Ascending aorta (tissue), 2 donors: Measurements from ENCODE around the gene ARHGEF12. TPM values are rescaled to one million over a fixed set of nuclear protein-coding genes. Genes with fewer than 3 reads are reported as not detected.

ENCODE experiments used
- DNase-seq, 2 donors: peaks; one replicate each; pipeline ENCODE4 v3.0.0-alpha.2; 2019; ENCODE audit warnings: low spot score in 2 of 2
- H3K27ac ChIP-seq, 2 donors: fragments of 200-600 bp; sonication (generic); one replicate each; pipeline ENCODE4 v1.5.1; 2016 to 2017; ENCODE audit warnings: mild to moderate bottlenecking in 1 of 2
- H3K27me3 ChIP-seq: fragments of 200-600 bp; sonication (generic); one replicate; pipeline ENCODE4 v1.5.1; 2017
- H3K36me3 ChIP-seq, 2 donors: fragments of 200-600 bp; sonication (generic); one replicate each; pipeline ENCODE4 v1.5.1; 2016
- H3K4me1 ChIP-seq, 2 donors: fragments of 200-600 bp; sonication (generic); one replicate each; pipeline ENCODE4 v1.5.1; 2016 to 2017; ENCODE audit warnings: mild to moderate bottlenecking in 1 of 2
- H3K4me3 ChIP-seq, 2 donors: fragments of 200-600 bp; sonication (generic); one replicate each; pipeline ENCODE4 v1.5.1; 2016 to 2017; ENCODE audit warnings: mild to moderate bottlenecking in 1 of 2
- H3K9me3 ChIP-seq, 2 donors: fragments of 200-600 bp; sonication (generic); one replicate each; pipeline ENCODE4 v1.5.1; 2016
- intact Hi-C: fragments of 100-400 bp; cut with DNase I; formaldehyde crosslinking; loops from one replicate; pipeline ENCODE4 v1.15.1; 2023
- total RNA-seq: library from RNA; depleted of rRNA; stranded (reverse); fragments of >200 nt; gene quantifications from one replicate; pipeline ENCODE4 v1.1.0, GENCODE V29; 2016
- TF ChIP-seq, protein P1 (sequence below), 3 experiments: fragments of 200-600 bp in 2 of 3; fragments of 450-650 bp in 1 of 3; sonication (generic) in 2 of 3; IDR thresholded peaks; one replicate each; pipeline ENCODE4 v1.5.1; 2016 to 2019; ENCODE audit warnings: antibody characterized with exemption in 3 of 3, mild to moderate bottlenecking in 1 of 3, moderate library complexity in 1 of 3

The ARHGEF12 gene
- total RNA-seq, 1 donor from 2014 or later: 65.9 TPM

DNA sequence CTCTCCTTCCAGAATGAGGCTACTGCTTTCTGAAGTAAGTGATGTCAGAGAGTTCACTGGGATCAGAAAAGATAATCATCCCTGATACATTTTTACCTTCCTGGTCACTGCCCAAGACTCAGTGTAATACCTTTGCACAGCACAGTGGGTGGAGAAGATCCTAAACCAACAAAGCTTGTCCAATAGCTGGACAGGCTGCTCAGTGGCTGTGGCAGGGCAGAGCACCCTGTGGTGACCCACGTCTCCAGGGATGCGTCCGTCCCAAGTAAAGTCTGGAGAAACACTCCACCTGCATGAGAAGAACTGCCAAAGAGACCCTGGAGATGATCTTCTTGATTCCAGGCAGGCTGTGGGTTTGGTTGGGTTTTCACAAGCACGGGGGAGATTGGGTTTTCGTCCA lies 42.1 kb upstream of the ARHGEF12 start:
- Histone ChIP-seq H3K9me3 (no peaks in the 10 kb centered on the region), H3K27me3 (no peaks in the 10 kb centered on the region), H3K4me1 (no peaks in the 10 kb centered on the region), H3K36me3 (no peaks in the 10 kb centered on the region), H3K27ac (no peak overlapping the region), H3K4me3 (no peak overlapping the region)
- TF ChIP-seq, protein P1, sequence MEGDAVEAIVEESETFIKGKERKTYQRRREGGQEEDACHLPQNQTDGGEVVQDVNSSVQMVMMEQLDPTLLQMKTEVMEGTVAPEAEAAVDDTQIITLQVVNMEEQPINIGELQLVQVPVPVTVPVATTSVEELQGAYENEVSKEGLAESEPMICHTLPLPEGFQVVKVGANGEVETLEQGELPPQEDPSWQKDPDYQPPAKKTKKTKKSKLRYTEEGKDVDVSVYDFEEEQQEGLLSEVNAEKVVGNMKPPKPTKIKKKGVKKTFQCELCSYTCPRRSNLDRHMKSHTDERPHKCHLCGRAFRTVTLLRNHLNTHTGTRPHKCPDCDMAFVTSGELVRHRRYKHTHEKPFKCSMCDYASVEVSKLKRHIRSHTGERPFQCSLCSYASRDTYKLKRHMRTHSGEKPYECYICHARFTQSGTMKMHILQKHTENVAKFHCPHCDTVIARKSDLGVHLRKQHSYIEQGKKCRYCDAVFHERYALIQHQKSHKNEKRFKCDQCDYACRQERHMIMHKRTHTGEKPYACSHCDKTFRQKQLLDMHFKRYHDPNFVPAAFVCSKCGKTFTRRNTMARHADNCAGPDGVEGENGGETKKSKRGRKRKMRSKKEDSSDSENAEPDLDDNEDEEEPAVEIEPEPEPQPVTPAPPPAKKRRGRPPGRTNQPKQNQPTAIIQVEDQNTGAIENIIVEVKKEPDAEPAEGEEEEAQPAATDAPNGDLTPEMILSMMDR (IDR thresholded peaks at IDR 0.05): no peak
- intact Hi-C loops: no loop called here
- DNase-seq: no peak

DNA sequence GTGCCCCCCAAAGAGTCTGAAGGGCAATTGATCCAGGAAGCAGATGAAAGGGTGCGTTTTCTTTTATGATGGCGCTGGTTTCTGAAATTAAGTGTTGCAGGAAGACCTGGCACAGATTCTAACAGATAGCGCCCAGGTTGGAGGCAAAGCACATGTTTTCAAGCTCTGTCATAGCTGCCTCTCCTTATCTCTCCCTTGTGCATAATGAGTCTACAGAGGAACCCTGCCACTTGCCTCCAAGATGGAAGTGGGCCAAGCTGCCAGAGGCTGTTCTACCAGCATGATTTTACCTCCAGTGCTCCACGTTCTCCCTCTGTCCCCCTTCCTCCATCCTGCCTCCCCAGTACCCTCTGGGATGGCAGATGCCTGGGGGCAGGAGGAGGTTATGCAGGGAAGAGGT lies 41.1 kb upstream of the ARHGEF12 start:
- DNase-seq: no peak
- no peak overlapping the region for H3K4me3 ChIP-seq
- intact Hi-C loops: no loop called here
- H3K4me1 ChIP-seq: no peaks in the 10 kb centered on the region
- no peak overlapping the region for H3K27ac ChIP-seq
- H3K36me3 ChIP-seq: no peaks in the 10 kb centered on the region
- TF ChIP-seq, protein P1 (IDR thresholded peaks at IDR 0.05): no peak
- H3K9me3 ChIP-seq: no peaks in the 10 kb centered on the region
- H3K27me3 ChIP-seq: no peaks in the 10 kb centered on the region

DNA sequence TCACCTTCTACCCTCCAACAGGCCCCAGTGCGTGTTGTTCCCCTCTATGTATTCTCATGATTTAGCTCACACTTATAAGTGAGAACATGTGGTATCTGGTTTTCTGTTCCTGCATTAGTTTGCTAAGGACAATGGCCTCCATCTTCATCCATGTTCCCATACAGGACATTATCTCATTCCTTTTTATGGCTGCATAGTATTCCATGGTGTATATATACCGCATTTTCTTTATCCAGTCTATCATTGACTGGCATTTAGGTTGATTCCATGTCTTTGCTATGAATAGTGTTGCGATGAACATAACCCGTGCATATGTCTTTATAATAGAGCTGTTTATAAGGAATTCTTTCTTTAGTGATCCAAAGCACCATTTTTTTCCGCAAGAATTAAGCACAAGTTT lies 39.7 kb upstream of the ARHGEF12 start:
- TF ChIP-seq, protein P1 (IDR thresholded peaks at IDR 0.05): no peak
- H3K27me3 ChIP-seq: no peaks in the 10 kb centered on the region
- no peak overlapping the region for H3K27ac ChIP-seq
- intact Hi-C loops: no loop called here
- no peak overlapping the region for H3K4me3 ChIP-seq
- peaks cover 0 to 4% of the 10 kb centered on the region in 2 donors for H3K4me1 ChIP-seq
- no peak for DNase-seq
- no peaks in the 10 kb centered on the region for H3K36me3 ChIP-seq
- H3K9me3 ChIP-seq: no peaks in the 10 kb centered on the region

DNA sequence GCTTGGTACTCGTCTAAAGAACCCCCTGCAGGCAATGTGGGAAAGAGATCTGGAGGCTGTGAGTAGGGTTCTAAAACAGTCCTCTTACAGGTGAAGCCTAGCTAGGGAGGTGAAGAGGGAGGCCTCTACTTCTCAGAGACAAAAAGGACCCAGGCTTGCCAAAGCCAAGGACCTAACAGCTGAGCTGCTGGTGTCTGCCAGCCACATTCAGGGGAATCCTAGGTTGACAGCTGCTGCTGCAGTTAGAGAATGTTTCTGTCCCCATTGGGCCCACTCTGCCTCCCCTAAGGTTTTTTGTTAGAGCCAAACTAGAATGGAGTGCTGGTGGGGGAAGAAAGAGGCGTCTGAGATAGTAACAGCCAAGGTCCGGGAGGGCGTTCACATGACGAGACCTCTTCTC lies 37.8 kb upstream of the ARHGEF12 start:
- intact Hi-C loops: no loop called here
- TF ChIP-seq, protein P1 (IDR thresholded peaks at IDR 0.05): no peak
- no peaks in the 10 kb centered on the region for H3K27me3 ChIP-seq
- DNase-seq: no peak
- no peaks in the 10 kb centered on the region for H3K36me3 ChIP-seq
- no peak overlapping the region for H3K27ac ChIP-seq
- no peak overlapping the region for H3K4me3 ChIP-seq
- H3K9me3 ChIP-seq: no peaks in the 10 kb centered on the region
- H3K4me1 ChIP-seq: peaks cover 0 to 4% of the 10 kb centered on the region in 2 donors

DNA sequence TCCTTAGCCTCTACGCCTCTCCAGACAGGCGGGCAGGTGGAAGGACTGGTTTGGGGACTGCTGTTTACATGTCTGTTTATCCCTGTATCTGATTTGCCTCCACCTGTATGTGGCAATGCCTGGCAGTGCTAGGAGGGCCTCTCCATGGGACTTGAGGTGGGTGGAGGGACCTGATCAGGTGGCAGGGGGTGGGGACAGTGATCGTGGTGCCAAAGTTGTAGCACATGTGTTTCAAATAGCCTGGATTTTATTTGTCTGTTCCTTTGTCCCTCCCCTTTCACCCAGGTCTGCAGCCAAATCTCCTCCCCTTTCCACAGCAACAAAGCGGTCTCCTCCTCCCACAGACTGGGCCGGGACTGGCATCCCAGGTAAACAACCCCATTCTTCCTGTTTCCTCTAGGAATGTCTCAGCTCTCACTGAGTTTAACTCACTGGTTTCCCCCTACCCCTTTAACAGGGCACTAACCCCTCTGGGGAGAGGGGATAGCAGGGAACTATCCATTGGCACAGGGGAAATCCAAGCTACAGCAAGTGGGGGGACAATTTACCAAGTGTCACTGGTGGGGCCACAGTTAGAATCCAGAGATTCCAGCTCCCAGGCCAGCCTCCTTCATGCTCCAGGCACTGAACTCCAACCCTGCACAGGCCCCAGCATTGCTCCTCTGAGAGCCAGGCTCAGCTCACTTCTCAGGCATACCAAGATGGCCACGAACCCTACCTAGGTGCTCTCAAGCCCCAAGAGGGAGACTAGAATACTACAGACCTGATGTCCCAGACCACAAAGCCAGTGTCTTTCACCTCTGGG lies 34.0 kb upstream of the ARHGEF12 start:
- intact Hi-C loops: loop anchor here (5.0 to 10.0 kb wide), 2 partner anchors 575 to 637 kb away; partner anchors contain the start of gene NECTIN1
- Histone ChIP-seq H3K27me3 (no peaks in the 10 kb centered on the region), H3K36me3 (no peaks in the 10 kb centered on the region), H3K27ac (no peak overlapping the region), H3K4me3 (no peak overlapping the region), H3K4me1 (peaks cover 0 to 4% of the 10 kb centered on the region in 2 donors), H3K9me3 (no peaks in the 10 kb centered on the region)
- TF ChIP-seq, protein P1 (IDR thresholded peaks at IDR 0.05): no peak
- no peak for DNase-seq
